Measurements from ENCODE around the gene SLC15A3.

Gene SLC15A3

GRCh38 chr11:60955571-60955970 lies 3.6 kb upstream of the SLC15A3 start:
- TF ChIP-seq ISL1 (CRISPR knock-in tag; IDR thresholded peaks at IDR 0.05) (no peak), TSHZ2 (CRISPR knock-in tag; IDR thresholded peaks at IDR 0.05) (no peak), PATZ1 (CRISPR knock-in tag; IDR thresholded peaks at IDR 0.05; ENCODE audit: borderline replicate concordance) (no peak), TCF4 (CRISPR knock-in tag; IDR thresholded peaks at IDR 0.05; ENCODE audit: borderline replicate concordance) (no peak), TOX (CRISPR knock-in tag; IDR thresholded peaks at IDR 0.05; ENCODE audit: borderline replicate concordance) (no peak), ARNTL (CRISPR knock-in tag; IDR thresholded peaks at IDR 0.05; ENCODE audit: borderline replicate concordance, low read depth) (no peak), SNAI2 (CRISPR knock-in tag; IDR thresholded peaks at IDR 0.05) (no peak), PPARA (CRISPR knock-in tag; IDR thresholded peaks at IDR 0.05; ENCODE audit: borderline replicate concordance) (no peak), ZFP3 (CRISPR knock-in tag; IDR thresholded peaks at IDR 0.05) (no peak), CREB5 (CRISPR knock-in tag; IDR thresholded peaks at IDR 0.05; ENCODE audit: low read depth) (no peak), ESRRG (CRISPR knock-in tag; IDR thresholded peaks at IDR 0.05) (no peak), ZNF70 (CRISPR knock-in tag; IDR thresholded peaks at IDR 0.05) (no peak)
- ATAC-seq: no peak

- TF ChIP-seq ZC3H10 (CRISPR knock-in tag; IDR thresholded peaks at IDR 0.05) (no peak), CSRNP3 (CRISPR knock-in tag; IDR thresholded peaks at IDR 0.05) (no peak), TSHZ2 (CRISPR knock-in tag; IDR thresholded peaks at IDR 0.05) (no peak), TCF4 (CRISPR knock-in tag; IDR thresholded peaks at IDR 0.05; ENCODE audit: borderline replicate concordance) (no peak), ZFP3 (CRISPR knock-in tag; IDR thresholded peaks at IDR 0.05) (no peak), CSDC2 (CRISPR knock-in tag; IDR thresholded peaks at IDR 0.05) (no peak), ISL1 (CRISPR knock-in tag; IDR thresholded peaks at IDR 0.05) (no peak), BACH2 (CRISPR knock-in tag; IDR thresholded peaks at IDR 0.05; ENCODE audit: borderline replicate concordance) (no peak), ZNF8 (CRISPR knock-in tag; IDR thresholded peaks at IDR 0.05) (no peak), ZFP30 (CRISPR knock-in tag; IDR thresholded peaks at IDR 0.05) (no peak), GLIS3 (CRISPR knock-in tag; IDR thresholded peaks at IDR 0.05) (no peak), CREB5 (CRISPR knock-in tag; IDR thresholded peaks at IDR 0.05; ENCODE audit: low read depth) (no peak), PATZ1 (CRISPR knock-in tag; IDR thresholded peaks at IDR 0.05; ENCODE audit: borderline replicate concordance) (no peak), ESRRG (CRISPR knock-in tag; IDR thresholded peaks at IDR 0.05) (no peak), ARNTL (CRISPR knock-in tag; IDR thresholded peaks at IDR 0.05; ENCODE audit: borderline replicate concordance, low read depth) (no peak), TOX (CRISPR knock-in tag; IDR thresholded peaks at IDR 0.05; ENCODE audit: borderline replicate concordance) (no peak)
- ATAC-seq: no peak
Observed at GRCh38 chr11:60954421-60954820, 2.4 kb upstream of the SLC15A3 start.
